Measurements from ENCODE around the gene PDE4D.

- no peak for TF ChIP-seq CTCF (IDR thresholded peaks at IDR 0.05)
- TF ChIP-seq EZH2 (IDR thresholded peaks at IDR 0.05; ENCODE audit: borderline replicate concordance, insufficient read depth, low read depth, low read length, poor library complexity, severe bottlenecking), result no peak
Observed at GRCh38 chr5:59773294-59773693, 120.2 kb downstream of the PDE4D start.
